SK-N-MC (cell line): ENCODE measurements around the gene LINGO1.

Experiments used
- DNase-seq: peaks from one replicate; pipeline ENCODE4 v3.0.0-alpha.2; 2011; ENCODE audit warnings: low read depth, low spot score
- H3K27ac ChIP-seq: fragments of 200-600 bp; sonication (generic); 2 replicates; pipeline ENCODE4 v1.5.1; 2016; ENCODE audit warnings: mixed run types
- H3K36me3 ChIP-seq: fragments of 200-600 bp; sonication (generic); 2 replicates; pipeline ENCODE4 v1.6.1; 2017; ENCODE audit warnings: antibody characterized with exemption, low read length, mixed read lengths; ENCODE audit not compliant: insufficient read depth
- H3K4me3 ChIP-seq: fragments of 200-600 bp; sonication (generic); 2 replicates; pipeline ENCODE4 v1.5.1; 2016
- H3K9ac ChIP-seq: fragments of 200-600 bp; sonication (generic); 2 replicates; pipeline ENCODE4 v1.8.0; 2017; ENCODE audit warnings: mixed run types, mixed read lengths; ENCODE audit not compliant: insufficient read length
- H3K9me3 ChIP-seq: fragments of 200-600 bp; sonication (generic); 2 replicates; pipeline ENCODE4 v1.6.1; 2017; ENCODE audit warnings: low read depth, mild to moderate bottlenecking, antibody characterized with exemption, low read length, moderate library complexity, mixed read lengths
- EZH2 ChIP-seq: fragments of 200-600 bp; sonication (generic); IDR thresholded peaks from one replicate; pipeline ENCODE4 v1.6.1; 2017; ENCODE audit warnings: antibody characterized with exemption
- FOXP2 ChIP-seq: optimal IDR thresholded peaks from 2 replicates; pipeline ENCODE3; 2011; ENCODE audit warnings: mild to moderate bottlenecking, moderate library complexity; ENCODE audit not compliant: insufficient read depth; ENCODE audit errors: extremely low read length, control extremely low read depth
- POLR2AphosphoS5 ChIP-seq: IDR thresholded peaks from 2 replicates; pipeline ENCODE4 v1.6.1; 2012; ENCODE audit warnings: mild to moderate bottlenecking, low read depth, low read length, borderline replicate concordance

Gene LINGO1

GRCh38 chr15:77641999-77642398 lies 9.3 kb upstream of the LINGO1 start:
- no peak overlapping the region for H3K27ac ChIP-seq
- H3K4me3 ChIP-seq, result no peak overlapping the region
- no peaks in the 10 kb centered on the region for H3K9me3 ChIP-seq
- no peak for DNase-seq
- H3K36me3 ChIP-seq, result no peaks in the 10 kb centered on the region
- TF ChIP-seq FOXP2 (no peak), EZH2 (no peak)
- H3K9ac ChIP-seq, result no peak overlapping the region

GRCh38 chr15:77640615-77641014 lies 7.9 kb upstream of the LINGO1 start:
- H3K4me3 ChIP-seq, result no peak overlapping the region
- no peaks in the 10 kb centered on the region for H3K36me3 ChIP-seq
- no peak overlapping the region for H3K27ac ChIP-seq
- no peak for TF ChIP-seq POLR2AphosphoS5
- no peak for TF ChIP-seq EZH2
- no peak for TF ChIP-seq FOXP2
- DNase-seq, result no peak
- H3K9ac ChIP-seq, result no peak overlapping the region
- no peaks in the 10 kb centered on the region for H3K9me3 ChIP-seq

GRCh38 chr15:77639431-77639830 lies 6.7 kb upstream of the LINGO1 start:
- Histone ChIP-seq H3K27ac (no peak overlapping the region), H3K36me3 (no peaks in the 10 kb centered on the region), H3K9ac (no peak overlapping the region), H3K9me3 (no peaks in the 10 kb centered on the region), H3K4me3 (no peak overlapping the region)
- no peak for TF ChIP-seq FOXP2
- no peak for TF ChIP-seq POLR2AphosphoS5
- no peak for TF ChIP-seq EZH2
- no peak for DNase-seq

- H3K36me3 ChIP-seq, result no peaks in the 10 kb centered on the region
- no peak for DNase-seq
- no peak overlapping the region for H3K9ac ChIP-seq
- H3K27ac ChIP-seq, result peak overlapping the region; percentile 22; the same call in 1 of the 2 replicates
- no peak for TF ChIP-seq FOXP2
- TF ChIP-seq EZH2, result no peak
- no peak overlapping the region for H3K4me3 ChIP-seq
- H3K9me3 ChIP-seq, result no peaks in the 10 kb centered on the region
Measured at GRCh38 chr15:77637851-77638692, 5.4 kb upstream of the LINGO1 start.

- TF ChIP-seq EZH2 (no peak), FOXP2 (no peak), POLR2AphosphoS5 (no peak)
- Histone ChIP-seq H3K9me3 (no peaks in the 10 kb centered on the region), H3K9ac (no peak overlapping the region), H3K4me3 (no peak overlapping the region), H3K27ac (no peak overlapping the region), H3K36me3 (no peaks in the 10 kb centered on the region)
- no peak for DNase-seq
Measured at GRCh38 chr15:77636209-77636608, 3.5 kb upstream of the LINGO1 start.

- no peak overlapping the region for H3K27ac ChIP-seq
- H3K36me3 ChIP-seq, result no peaks in the 10 kb centered on the region
- no peak for DNase-seq
- TF ChIP-seq POLR2AphosphoS5 (no peak), EZH2 (no peak), FOXP2 (no peak)
- H3K4me3 ChIP-seq, result no peak overlapping the region
- no peak overlapping the region for H3K9ac ChIP-seq
- H3K9me3 ChIP-seq, result no peaks in the 10 kb centered on the region
Measured at GRCh38 chr15:77634266-77634962, 1.7 kb upstream of the LINGO1 start.

- TF ChIP-seq EZH2 (no peak), POLR2AphosphoS5 (no peak), FOXP2 (no peak)
- no peak for DNase-seq
- H3K27ac ChIP-seq, result no peak overlapping the region
- peak overlapping the region; percentile 92 for H3K4me3 ChIP-seq
- H3K9ac ChIP-seq, result peak overlapping the region; percentile 81
- no peaks in the 10 kb centered on the region for H3K9me3 ChIP-seq
- no peaks in the 10 kb centered on the region for H3K36me3 ChIP-seq
Measured at GRCh38 chr15:77633913-77634265, 1.2 kb upstream of the LINGO1 start.

- Histone ChIP-seq H3K36me3 (no peaks in the 10 kb centered on the region), H3K9ac (peak overlapping the region; percentile 81), H3K4me3 (peak overlapping the region; percentile 92), H3K27ac (peak overlapping the region; percentile 57; the same call in 1 of the 2 replicates), H3K9me3 (no peaks in the 10 kb centered on the region)
- DNase-seq, result no peak
- TF ChIP-seq POLR2AphosphoS5 (peak; percentile 10), EZH2 (no peak)
Measured at GRCh38 chr15:77633134-77633912, 611 bp upstream of the LINGO1 start.
